IgD-negative memory B cell (primary cell): Measurements from ENCODE around the gene SPRR4. TPM values are rescaled to one million over a fixed set of nuclear protein-coding genes. Genes with fewer than 3 reads are reported as not detected.

Source experiments
- H3K27ac Mint-ChIP-seq, 3 donors: one replicate each; pipeline ENCODE4 v1.8.0; 2020 to 2022; ENCODE audit warnings: mild to moderate bottlenecking in 3 of 3, mixed read lengths in 3 of 3, moderate library complexity in 1 of 3
- H3K27me3 Mint-ChIP-seq: one replicate; pipeline ENCODE4 v1.8.0; 2021; ENCODE audit warnings: mixed read lengths
- H3K36me3 Mint-ChIP-seq: one replicate; pipeline ENCODE4 v1.8.0; 2020; ENCODE audit warnings: mild to moderate bottlenecking, mixed read lengths
- H3K4me1 Mint-ChIP-seq, 3 donors: one replicate each; pipeline ENCODE4 v1.8.0; 2020 to 2022; ENCODE audit warnings: mixed read lengths in 3 of 3, mild to moderate bottlenecking in 1 of 3
- H3K4me3 Mint-ChIP-seq, 4 donors: one replicate each; pipeline ENCODE4 v1.8.0; 2020 to 2022; ENCODE audit warnings: mild to moderate bottlenecking in 4 of 4, mixed read lengths in 4 of 4, moderate library complexity in 3 of 4
- H3K9me3 Mint-ChIP-seq, 3 donors: one replicate each; pipeline ENCODE4 v1.8.0; 2020 to 2021; ENCODE audit warnings: mixed read lengths in 3 of 3, mild to moderate bottlenecking in 1 of 3
- polyA plus RNA-seq: library from polyadenylated mRNA; unstranded; fragments of 300-500 nt; fragmentation: Illumina TruSeq; gene quantifications from one replicate; pipeline ENCODE4 v1.2.3, GENCODE V29; 2021

Gene SPRR4
- polyA plus RNA-seq, 1 donor from 2014 or later, result not detected

DNA sequence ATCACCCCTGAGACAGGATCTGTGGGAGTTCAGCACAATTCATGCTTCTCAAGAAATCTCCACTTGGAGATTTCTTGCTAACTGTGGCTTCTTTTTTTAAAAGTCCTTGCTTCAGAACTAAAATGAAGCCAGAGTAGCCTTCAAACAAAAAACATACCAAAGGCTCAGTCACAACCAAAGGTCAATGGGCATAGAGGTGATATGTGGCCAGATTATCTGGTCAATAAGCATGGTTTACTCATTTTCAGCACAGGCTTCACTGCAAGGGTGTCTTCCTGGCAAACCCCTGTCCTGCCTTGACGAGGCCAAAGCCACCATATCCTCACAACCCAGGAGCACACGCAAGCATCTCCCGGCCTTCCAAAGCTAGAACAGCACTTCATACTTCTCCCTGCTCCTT is 11.2 kb upstream of the SPRR4 start:
- peaks cover 0 to 1% (median 0%) of the 10 kb centered on the region in 3 donors for H3K9me3 Mint-ChIP-seq
- H3K27ac Mint-ChIP-seq, result no peak overlapping the region
- peaks cover 2% of the 10 kb centered on the region for H3K36me3 Mint-ChIP-seq
- H3K4me1 Mint-ChIP-seq, result peaks cover 0 to 5% (median 0%) of the 10 kb centered on the region in 3 donors
- H3K27me3 Mint-ChIP-seq, result peaks cover 18% of the 10 kb centered on the region
- H3K4me3 Mint-ChIP-seq, result no peak overlapping the region

DNA sequence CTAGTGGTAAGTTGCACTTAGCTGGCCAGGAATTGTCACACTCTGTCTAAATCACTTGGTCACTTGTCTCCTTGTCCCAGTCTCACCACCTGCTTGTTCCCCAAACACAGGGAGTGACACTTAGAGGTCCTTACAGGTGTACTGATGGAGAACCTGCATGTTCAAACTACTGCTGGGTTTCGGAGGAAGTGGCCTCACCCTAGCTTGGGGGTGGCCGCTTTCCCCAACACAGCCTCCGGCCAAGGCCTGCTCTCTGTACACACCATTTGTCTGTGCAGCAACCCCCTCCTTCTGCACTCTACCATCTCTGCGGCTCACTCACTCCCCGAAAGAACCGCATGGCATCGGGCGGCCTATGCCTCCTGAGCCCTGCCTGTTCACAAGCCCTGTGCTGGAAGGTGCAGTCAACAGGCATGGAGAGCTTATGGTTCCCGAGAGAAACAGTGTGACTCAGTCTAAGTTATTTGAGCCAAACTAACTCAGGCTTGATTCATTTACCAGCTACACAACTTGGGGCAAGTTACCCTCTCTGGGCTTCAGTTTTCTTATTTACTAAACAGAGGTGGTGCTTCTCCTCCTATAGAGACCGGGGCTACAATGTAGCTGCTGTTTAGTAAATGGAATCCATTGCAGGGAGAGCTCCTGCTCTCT is 10.5 kb upstream of the SPRR4 start:
- no peak overlapping the region for H3K4me3 Mint-ChIP-seq
- H3K27me3 Mint-ChIP-seq, result peaks cover 18% of the 10 kb centered on the region
- peaks cover 0 to 1% (median 0%) of the 10 kb centered on the region in 3 donors for H3K9me3 Mint-ChIP-seq
- peaks cover 0 to 5% (median 0%) of the 10 kb centered on the region in 3 donors for H3K4me1 Mint-ChIP-seq
- peaks cover 2% of the 10 kb centered on the region for H3K36me3 Mint-ChIP-seq
- no peak overlapping the region for H3K27ac Mint-ChIP-seq

DNA sequence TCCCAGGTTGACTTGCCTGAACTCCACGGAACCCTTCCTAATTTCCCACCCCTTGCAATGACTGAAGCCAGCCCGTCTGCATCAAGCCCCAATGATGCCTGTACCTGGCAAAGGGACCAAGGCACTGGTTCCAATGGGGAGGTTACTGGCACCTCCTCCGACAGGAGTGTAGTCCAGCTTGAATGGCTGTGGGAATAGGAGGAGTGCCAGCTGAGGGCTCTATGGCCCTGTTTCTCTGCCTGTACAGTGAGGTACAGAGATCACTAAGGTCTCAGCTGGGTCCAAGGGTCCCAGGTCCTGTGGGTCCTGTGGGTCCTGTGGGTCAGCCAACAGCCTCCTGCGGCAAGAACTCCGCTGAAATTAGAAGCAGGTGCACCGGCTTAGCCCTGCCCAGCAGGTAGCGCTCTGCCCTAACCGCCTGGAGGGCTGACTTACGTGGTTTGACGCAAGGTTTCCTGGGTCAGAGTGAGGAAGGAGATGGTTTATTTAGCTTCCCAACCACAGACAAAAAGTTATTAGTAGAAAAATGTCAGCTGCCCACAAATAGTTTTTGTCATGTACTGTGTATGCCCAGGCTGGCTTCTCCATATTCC is 9.9 kb upstream of the SPRR4 start:
- Mint-ChIP-seq H3K4me3 (no peak overlapping the region), H3K9me3 (peaks cover 0 to 1% (median 0%) of the 10 kb centered on the region in 3 donors), H3K27me3 (peaks cover 18% of the 10 kb centered on the region), H3K27ac (no peak overlapping the region), H3K4me1 (peaks cover 0 to 5% (median 0%) of the 10 kb centered on the region in 3 donors), H3K36me3 (peaks cover 2% of the 10 kb centered on the region)

DNA sequence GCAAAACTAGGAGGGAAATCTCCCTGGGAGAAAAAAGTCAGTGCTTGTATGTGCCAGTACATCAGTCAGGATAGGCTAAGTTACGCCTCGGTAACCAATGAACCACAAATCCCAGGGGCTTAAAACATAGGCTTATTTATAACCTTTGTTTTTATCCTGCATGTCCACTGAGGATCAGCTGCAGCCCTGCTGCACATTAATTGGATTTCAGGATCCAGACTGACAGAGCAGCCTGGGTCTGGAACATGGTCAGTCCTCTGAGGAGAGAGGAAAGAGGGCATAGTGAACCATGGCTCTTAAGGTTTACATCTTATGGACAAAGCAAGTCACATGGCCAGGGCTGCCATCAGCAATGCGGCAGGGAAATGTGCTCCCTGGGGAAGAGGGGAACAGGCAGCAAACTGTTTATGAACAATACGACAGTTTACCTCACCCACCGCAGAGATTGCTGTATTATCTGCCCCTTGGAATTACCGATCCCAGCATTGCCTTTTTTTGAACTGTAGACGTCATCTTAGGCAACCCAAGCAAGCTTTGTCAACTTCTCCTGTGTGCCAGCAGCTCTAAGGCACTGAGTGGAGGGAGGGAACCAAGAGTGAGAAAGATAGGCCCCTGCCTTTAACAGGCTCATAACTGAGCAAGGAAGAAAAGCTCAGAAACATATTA is 9.1 kb upstream of the SPRR4 start:
- H3K27me3 Mint-ChIP-seq, result peaks cover 18% of the 10 kb centered on the region
- peaks cover 0 to 5% (median 0%) of the 10 kb centered on the region in 3 donors for H3K4me1 Mint-ChIP-seq
- no peak overlapping the region for H3K4me3 Mint-ChIP-seq
- peaks cover 0 to 1% (median 0%) of the 10 kb centered on the region in 3 donors for H3K9me3 Mint-ChIP-seq
- peaks cover 2% of the 10 kb centered on the region for H3K36me3 Mint-ChIP-seq
- no peak overlapping the region for H3K27ac Mint-ChIP-seq

DNA sequence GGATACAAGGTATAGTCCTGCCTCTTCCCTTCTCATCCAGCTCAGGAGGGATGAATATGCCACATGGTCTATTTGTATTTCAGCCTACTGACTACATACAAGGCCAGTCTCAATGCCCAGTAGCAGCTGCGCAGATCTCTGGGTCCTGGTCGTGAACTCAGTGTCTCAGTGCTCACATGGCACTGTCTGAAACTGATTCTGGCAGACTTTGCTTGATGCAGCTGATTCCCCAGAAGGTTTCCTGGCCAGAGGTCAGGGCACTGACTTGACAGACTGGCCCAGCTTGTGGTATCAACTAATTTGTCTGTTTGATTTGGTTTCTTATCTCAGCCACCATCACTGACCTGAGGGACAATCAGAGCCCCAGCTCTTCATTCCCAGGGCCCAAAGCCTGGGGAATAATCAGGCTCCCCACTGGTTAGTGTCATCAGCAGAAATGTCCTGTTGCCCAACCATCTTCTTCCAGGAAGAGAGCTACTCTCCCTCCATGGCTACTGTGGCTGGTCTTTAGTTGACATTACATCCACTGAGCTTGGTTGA is 7.5 kb upstream of the SPRR4 start:
- H3K4me3 Mint-ChIP-seq, result no peak overlapping the region

DNA sequence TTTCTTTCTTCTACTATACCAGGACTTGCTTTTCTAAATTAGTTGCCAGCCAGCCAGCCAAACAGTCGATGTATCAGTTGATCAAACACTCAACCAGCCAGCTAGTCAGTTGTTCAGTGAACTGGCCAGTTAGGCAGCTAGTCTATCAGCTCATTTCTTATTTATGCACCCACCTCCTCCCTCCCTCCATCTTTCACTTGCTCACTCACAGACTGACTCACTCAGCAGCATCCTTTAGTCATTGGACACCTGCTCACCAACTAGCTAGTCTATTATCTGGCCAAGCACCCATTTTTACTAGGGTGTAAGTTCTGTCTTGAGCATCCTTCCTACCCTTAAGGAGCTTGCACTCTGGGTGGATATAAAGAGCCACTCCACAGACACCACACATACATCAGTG is 5.9 kb upstream of the SPRR4 start:
- Mint-ChIP-seq H3K9me3 (no peaks in the 10 kb centered on the region), H3K4me3 (no peak overlapping the region), H3K4me1 (peaks cover 0 to 8% (median 5%) of the 10 kb centered on the region in 3 donors), H3K27ac (no peak overlapping the region), H3K36me3 (no peaks in the 10 kb centered on the region), H3K27me3 (peaks cover 19% of the 10 kb centered on the region)

More for the DNA sequence above, 7.5 kb upstream of the SPRR4 start:
- Mint-ChIP-seq H3K4me1 (peaks cover 0 to 5% (median 2%) of the 10 kb centered on the region in 3 donors), H3K27ac (no peak overlapping the region), H3K36me3 (peaks cover 2% of the 10 kb centered on the region), H3K27me3 (peaks cover 19% of the 10 kb centered on the region), H3K9me3 (peaks cover 0 to 1% (median 0%) of the 10 kb centered on the region in 3 donors)

DNA sequence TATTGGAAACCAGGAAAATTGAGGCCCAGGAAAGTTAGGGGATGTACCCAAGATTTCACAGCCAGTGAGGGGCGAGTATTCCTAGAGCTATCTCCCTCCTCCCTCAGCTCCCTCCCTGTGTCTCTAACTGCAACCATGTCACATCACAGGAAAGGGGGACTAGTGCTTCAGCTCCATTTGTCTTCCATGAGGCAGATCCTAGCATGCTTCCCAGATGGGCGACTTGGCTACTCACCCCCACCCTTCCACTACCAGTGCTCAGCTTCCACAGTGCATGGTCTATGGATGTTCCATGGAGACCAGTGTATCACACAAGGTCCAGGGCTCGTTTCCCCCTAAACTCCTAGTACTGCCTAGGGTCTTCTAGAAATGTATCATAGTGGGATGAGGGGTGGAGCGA is 4.6 kb upstream of the SPRR4 start:
- Mint-ChIP-seq H3K27ac (no peak overlapping the region), H3K4me3 (no peak overlapping the region), H3K27me3 (peaks cover 9% of the 10 kb centered on the region), H3K9me3 (no peaks in the 10 kb centered on the region), H3K36me3 (no peaks in the 10 kb centered on the region), H3K4me1 (peaks cover 0 to 8% (median 4%) of the 10 kb centered on the region in 3 donors)

DNA sequence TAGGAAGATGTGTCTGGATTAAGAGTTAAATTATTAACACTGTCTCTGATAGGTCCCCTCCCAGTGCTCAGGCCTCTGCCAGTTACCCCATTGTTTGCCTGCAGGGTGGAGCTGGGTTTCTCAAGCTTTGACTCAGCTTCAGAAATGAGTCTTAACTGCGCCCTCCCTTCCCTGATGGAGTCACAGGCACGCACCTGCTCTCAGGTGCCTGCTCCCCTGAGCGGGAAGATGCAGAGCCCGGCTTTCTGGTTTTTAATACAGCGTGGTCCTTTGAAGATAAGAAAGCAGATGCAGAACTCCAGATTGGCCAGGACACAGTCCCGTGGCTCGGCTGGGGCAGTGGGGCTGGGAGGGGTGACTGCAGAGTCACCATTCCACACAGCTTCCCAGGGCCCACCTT is 3.2 kb upstream of the SPRR4 start:
- Mint-ChIP-seq H3K27ac (no peak overlapping the region), H3K36me3 (no peaks in the 10 kb centered on the region), H3K4me1 (peaks cover 0 to 8% (median 0%) of the 10 kb centered on the region in 3 donors), H3K4me3 (no peak overlapping the region), H3K27me3 (peaks cover 3% of the 10 kb centered on the region), H3K9me3 (no peaks in the 10 kb centered on the region)

DNA sequence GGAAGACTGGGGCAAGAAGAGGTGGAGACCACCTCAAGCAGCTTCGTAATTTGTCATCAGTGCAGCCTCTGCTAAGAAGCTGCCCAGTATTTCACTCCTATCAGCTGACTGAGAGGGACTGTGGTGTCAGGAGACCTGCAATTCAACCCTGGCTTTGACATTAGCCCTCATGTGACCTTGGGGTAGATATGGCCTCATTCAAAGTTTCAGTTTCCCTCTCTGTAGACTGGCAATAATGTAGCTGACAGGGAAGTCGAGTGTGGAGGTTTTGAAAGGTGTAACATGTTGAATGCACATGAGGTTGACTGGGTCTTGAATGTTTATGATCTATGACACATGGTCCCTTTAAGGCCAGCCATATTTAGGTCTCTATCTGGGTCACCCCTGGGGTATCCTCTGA is 2.2 kb upstream of the SPRR4 start:
- H3K27ac Mint-ChIP-seq, result no peak overlapping the region
- H3K4me3 Mint-ChIP-seq, result no peak overlapping the region
- H3K4me1 Mint-ChIP-seq, result peaks cover 0 to 8% (median 0%) of the 10 kb centered on the region in 3 donors
- no peaks in the 10 kb centered on the region for H3K9me3 Mint-ChIP-seq
- peaks cover 3% of the 10 kb centered on the region for H3K27me3 Mint-ChIP-seq
- no peaks in the 10 kb centered on the region for H3K36me3 Mint-ChIP-seq

DNA sequence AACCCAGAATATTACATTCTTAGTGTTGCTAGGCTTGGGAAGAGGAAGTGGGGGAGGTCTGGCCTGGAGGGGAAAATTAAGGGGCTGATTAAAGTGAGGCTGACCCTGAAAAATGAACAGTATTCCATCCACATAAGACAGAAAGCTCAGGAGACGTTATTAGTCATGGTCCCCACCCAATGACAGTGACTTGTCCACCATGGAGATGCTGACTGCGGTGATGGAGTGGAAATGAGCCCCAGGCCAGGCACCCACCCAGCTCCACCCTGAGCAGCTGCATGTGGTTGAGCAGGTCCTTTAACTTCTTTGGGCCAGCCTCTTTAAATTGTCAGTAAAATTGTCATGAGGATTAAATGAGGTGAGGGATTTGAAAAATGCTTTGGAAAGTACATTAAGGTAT is 1.4 kb upstream of the SPRR4 start:
- Mint-ChIP-seq H3K4me3 (no peak overlapping the region), H3K27me3 (peaks cover 3% of the 10 kb centered on the region), H3K27ac (no peak overlapping the region), H3K4me1 (peaks cover 0 to 8% (median 0%) of the 10 kb centered on the region in 3 donors), H3K9me3 (no peaks in the 10 kb centered on the region), H3K36me3 (no peaks in the 10 kb centered on the region)

DNA sequence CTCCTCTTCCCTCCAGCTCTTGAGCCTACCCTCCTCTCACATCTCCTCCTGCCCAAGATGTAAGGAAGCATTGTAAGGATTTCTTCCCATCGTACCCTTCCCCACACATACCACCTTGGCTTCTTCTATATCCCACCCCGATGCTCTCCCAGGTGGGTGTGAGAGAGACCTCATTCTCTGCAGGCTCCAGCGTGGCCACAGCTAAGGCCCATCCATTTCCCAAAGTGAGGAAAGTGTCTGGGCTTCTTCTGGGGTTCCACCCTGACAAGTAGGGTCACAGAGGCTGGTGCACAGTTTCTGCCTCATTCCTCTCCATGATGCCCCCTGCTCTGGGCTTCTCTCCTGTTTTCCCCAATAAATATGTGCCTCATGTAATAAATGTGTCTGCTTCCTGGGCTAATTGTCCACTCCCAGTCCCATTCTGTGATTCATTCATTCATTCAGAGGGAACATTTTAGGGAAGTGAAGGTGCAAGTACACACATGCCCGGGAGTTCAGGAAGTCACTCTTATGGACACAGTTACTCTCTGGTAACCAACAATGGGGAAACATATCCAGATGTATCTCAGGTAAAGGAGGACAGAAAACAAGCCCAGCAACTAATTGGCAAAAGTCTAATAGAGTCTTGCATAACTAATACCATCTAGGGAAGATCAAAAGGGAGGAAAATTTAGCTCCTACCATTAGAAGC is 1.9 kb downstream of the SPRR4 start:
- Mint-ChIP-seq H3K27me3 (peaks cover 11% of the 10 kb centered on the region), H3K27ac (no peak overlapping the region), H3K4me3 (no peak overlapping the region), H3K9me3 (no peaks in the 10 kb centered on the region), H3K4me1 (peaks cover 0 to 8% (median 0%) of the 10 kb centered on the region in 3 donors), H3K36me3 (no peaks in the 10 kb centered on the region)

DNA sequence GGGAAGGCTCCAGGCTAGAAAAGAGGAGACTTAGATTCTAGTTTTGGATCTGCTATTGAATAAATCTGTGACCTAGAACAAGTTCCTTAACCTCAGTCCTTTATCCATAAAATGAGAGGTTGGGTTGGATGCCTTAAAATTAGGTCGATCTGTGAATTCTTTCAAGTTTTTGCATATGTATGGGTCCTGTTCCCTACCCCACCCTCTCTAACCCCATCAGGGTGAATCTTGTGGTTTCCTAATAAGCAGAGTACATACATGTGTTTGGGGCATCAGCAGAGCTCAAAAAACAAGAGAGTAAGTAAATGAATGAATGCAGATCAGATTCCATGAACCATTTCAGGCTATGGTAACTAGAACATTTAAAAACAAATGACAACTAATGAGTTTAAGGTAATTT is 6.2 kb downstream of the SPRR4 start:
- Mint-ChIP-seq H3K27me3 (peaks cover 20% of the 10 kb centered on the region), H3K4me3 (no peak overlapping the region), H3K27ac (no peak overlapping the region), H3K9me3 (no peaks in the 10 kb centered on the region), H3K36me3 (no peaks in the 10 kb centered on the region), H3K4me1 (no peaks in the 10 kb centered on the region)

DNA sequence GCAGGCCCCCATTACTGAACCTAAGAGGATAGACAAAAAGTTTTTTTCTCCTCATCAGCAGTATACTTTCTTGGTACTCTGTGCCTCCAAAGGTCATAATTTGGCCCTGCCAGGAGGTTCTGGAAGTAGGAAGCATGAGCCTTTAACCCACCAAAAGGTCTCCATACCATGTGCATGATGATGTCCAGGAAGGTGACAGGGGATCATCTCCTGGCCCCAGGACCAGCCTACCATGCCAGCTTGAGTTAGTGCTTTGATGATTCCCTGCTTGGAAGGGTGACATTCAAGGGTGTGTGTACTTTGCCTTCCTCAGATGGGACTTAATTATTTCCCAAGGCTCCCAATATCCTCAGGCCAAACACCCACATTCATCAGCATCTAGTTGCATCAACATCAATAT is 7.2 kb downstream of the SPRR4 start:
- no peaks in the 10 kb centered on the region for H3K36me3 Mint-ChIP-seq
- H3K27ac Mint-ChIP-seq, result no peak overlapping the region
- H3K4me3 Mint-ChIP-seq, result no peak overlapping the region
- H3K9me3 Mint-ChIP-seq, result no peaks in the 10 kb centered on the region
- H3K27me3 Mint-ChIP-seq, result peaks cover 20% of the 10 kb centered on the region
- no peaks in the 10 kb centered on the region for H3K4me1 Mint-ChIP-seq

DNA sequence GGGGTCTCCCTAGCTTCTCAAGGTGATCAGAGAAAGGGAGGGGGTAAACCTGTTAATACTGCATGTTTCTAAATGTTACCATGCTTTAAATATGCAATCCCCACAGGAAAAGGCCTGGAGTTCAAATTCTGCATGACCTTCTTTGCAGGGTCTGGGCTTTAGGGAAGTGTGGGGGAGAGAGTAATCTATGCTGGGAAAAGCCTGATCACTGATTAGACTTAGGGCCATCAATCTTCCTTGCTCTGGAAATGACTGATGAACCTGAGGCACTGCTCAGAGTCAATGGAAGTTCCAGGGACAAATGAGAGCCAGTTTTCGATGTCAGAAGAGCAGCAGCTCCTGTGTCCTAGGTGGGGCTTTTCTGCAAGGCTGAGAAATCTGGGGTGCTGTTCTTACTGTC is 10.2 kb downstream of the SPRR4 start:
- H3K27ac Mint-ChIP-seq, result no peak overlapping the region
- H3K4me3 Mint-ChIP-seq, result no peak overlapping the region
- no peaks in the 10 kb centered on the region for H3K36me3 Mint-ChIP-seq
- H3K4me1 Mint-ChIP-seq, result no peaks in the 10 kb centered on the region
- peaks cover 22% of the 10 kb centered on the region for H3K27me3 Mint-ChIP-seq
- peaks cover 0 to 2% (median 0%) of the 10 kb centered on the region in 3 donors for H3K9me3 Mint-ChIP-seq
